Astrocyte of the hippocampus (primary cell): Measurements from ENCODE around the gene COL4A1.

Experiments used
- DNase-seq: peaks from one replicate; pipeline ENCODE4 v3.0.0; 2011; ENCODE audit warnings: low read depth, low spot score

COL4A1 gene

DNA sequence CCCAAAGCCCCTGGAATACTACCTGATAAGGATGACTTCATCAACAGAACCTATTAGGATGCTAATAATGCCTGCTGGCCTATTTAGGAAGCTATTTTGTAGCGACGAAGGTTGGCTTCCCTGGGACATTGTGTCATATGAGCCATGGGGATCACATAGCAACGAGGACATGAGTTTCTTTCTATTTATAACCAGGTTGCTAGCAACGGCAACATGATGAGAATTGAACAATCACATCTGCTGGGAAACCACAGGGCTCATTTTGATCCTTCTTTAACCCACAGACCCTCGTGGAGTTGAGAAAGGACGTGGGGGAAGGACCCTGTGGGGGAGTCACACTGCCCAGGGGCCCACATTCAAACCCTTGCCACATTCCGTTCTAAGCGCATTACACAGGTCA lies 172.2 kb downstream of the COL4A1 start:
- DNase-seq: peak; percentile 60

DNA sequence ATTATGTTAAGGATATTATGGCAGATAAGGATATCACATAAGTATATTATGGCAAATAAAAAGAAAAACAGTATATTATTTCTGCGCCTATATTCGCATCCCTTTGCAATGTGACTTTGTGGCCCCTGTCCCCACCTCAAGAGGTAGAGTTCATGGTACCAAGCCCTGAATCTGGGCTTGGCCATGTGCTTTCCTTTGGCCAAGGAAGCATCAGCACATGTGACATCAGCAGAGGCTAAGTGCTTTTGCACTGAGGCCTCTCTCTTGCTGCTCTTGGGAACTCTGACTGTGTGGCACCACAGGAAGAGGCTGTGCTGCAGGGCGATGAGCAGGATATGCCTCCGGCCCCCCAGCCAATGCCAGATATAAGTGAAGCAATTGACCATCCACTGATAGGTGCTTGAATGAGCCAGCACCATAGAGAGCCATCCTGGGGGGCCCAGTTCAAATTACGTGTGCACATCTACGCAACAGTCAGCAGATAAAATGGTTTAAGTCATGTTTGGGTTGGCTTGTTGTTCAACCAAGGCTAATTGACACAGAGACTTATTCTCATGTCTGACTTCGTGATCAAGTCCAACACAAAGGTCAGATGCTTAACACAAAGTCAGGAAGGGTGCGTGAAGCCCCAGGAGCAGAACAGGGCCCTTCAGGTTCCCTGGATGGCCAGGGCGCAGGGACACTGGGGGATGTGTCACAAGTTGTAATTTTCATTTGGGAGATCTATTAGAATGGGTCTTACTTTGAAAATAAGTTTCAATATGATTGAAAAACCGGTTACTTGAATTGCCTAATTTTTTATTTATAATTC lies 173.3 kb downstream of the COL4A1 start:
- no peak for DNase-seq

DNA sequence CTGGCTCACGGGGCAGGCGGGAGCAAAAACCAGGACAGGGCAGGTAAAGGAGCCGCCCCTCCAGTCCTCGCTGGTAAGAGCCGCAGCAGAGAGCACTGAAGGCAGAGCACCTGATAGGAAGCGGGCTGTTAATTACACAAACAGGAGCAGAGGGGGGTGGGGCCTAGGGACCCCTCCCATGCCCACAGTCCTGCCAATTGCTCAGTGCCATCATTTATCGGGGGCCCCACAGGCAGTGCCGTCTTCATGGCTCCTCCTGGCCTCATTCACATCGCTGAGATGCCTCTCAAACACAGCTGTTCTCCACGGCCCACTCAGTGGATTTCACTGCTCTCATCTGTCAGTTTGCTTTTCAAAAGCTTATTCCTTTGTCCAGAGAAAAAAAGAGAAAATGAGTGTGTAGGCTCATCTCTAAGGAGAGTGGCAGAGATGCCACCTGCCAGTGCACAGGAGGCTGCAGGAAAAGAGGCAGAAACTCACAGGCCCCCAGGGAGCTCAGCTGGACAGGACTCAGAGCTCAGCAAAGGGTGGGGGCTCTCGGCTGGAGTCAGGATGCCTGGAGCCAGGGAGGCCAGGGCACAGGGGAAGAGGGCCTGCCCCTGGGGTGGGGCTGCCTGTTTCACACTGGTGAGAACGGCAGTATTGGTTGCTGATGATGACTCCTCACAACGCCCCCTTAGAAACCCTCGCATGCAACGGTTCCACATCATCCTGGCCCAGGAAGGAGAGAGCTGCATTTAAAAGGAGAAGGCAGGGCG lies 174.6 kb downstream of the COL4A1 start:
- peak; percentile 74 for DNase-seq

DNA sequence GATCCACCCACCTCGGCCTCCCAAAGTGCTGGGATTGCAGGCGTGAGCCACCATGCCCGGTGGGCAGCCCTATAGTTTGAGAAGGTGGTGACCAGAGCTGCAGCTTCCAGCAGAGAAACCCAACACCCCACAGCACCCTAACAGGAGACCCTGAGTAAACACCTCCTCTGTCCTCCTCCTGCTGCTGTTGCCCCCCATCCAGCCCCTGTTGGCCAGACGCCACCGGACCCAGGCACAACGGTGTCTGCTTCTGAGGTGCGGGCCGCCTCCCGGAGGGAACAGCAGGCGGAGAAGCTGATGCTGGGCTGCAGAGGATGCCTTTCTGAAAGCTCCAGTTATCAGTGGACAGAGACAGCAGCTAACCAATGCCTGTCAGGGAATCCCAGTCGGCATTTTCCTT lies 175.5 kb downstream of the COL4A1 start:
- no peak for DNase-seq

DNA sequence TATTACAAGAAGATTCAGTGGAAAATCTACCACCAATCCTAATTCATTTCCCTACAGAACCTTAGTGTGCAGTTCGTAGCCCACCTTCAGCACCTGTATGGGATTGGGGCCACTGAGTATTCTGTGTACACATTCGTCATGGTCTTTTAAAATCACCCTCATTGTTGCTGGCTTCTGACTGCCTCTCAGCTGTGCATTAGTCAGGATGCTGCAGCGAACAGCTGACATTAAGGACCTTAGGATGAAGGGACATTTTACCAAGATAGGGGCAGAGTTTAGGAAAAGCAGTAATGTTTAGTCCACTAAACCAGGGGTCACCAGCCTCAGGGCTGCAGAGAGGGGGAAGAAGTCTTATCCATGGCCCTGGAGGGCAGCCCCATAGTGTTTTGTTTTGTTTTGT lies 176.5 kb downstream of the COL4A1 start:
- DNase-seq: no peak

DNA sequence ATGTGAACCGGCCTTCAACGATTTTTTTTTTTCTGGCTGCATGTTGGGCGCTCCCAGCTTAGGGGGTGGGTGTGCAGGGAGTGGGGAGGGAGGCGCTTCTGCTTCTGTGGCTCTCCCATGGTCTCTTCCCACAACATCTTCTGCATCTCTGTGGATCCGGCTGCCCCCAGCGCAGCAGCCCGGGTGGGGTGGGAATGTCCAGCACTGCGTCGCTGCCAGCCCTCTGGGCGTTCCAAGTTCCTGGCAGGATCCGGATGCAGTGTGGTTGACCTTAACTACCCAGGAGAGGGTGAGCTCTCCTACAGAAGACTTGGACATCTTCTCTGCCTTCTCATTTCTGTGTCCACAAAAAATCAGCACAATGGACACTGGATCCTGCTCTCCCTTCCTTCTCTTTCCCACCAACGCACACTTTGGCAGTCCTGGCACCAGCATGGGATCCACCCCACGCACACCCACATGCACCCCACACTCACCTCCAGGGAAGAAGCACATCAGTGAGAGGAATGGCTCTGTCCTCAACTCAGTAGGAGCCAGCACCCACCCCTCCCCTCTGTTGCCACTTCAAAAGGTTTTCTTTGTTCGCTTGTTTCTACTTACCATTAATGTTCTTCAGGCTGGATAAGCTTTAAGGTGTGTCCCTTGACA lies 177.3 kb downstream of the COL4A1 start:
- no peak for DNase-seq

DNA sequence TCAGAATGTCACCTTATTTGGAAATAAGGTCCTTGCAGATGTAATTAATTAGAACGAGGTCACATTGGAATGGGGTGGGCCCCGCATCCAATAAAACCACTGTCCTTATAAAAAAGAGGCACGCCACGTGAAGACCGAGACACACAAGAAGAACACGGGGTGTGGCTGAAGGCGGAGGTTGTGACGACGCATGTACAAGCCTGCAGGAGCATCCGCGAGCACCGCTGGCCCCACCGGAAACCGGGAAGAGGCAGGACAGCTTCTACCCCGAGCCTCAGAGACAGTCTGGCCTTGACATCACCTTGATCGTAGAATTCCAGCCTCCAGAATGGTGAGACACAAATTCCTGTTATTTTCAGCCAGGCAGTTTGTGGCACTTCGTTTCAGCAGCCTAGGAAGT lies 177.9 kb downstream of the COL4A1 start:
- DNase-seq: no peak

DNA sequence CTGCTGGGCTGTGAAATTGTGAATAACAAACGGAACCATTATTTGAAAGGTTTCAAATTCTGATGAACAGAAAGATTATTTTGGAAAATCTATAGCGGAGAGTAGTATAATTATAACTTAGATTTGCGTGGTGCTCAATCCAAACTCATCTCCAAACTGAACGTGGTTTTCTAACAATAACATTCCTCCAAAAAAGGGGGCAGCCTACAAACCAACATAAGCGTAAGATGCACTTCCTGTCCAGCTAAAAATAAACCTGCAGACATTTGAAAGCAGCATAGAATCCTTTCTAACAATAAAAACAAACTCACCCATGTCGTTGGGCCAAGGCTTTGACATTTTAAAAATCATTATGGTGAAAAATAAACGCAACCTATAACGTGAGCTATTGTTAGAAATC lies 178.4 kb downstream of the COL4A1 start:
- no peak for DNase-seq

DNA sequence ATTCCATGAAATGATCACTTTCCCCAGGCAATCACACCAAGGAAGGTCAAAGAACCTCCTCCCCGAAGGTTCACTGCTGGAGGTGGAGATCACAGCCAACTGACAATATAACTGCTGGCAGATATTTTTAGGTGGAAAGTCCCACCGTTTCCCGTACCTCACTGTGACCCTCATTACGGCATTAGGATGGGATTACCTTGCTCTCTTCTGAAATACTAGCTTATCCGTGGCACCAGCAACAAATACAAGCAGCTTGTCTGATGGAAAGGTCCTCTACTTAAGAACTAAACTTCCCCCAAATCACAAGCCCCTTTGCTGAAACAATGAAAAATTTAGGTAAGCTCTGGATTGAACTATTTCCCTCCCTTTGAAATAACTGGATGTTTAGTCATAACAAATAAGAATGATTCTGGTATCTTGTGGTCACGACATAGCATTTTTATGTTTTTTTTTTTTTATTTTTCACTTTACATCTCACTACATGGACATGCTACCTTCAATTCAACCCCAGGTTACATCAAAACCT lies 178.9 kb downstream of the COL4A1 start:
- peak; percentile 60 for DNase-seq

DNA sequence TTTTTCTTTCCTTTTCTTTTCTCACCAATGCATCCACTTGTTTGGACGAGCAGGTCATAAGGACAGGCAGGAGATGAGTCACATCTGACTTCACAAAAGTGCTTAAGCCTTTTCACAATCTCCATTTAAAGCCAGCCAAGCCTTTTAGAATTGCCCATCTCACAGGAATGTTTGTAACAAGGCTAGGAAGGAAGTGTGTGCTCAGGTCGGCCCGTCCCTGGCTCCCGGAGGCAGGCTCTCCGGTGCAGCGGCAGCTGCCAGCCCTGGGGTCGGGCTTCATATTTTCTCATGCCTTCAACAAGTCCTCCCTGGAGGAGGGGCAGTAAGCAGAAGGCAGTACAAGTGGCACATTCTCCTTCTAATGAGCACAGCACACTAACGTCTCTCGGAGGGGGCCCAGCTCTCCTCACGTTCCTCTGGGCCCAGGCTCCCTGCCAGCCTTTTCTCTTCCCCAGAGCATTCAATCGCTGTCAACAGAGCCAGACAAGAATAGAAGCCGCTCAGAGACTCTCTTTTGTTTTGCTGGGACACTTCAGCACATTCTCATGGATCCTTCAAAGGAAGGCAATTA lies 180.5 kb downstream of the COL4A1 start:
- DNase-seq: peak; percentile 97

DNA sequence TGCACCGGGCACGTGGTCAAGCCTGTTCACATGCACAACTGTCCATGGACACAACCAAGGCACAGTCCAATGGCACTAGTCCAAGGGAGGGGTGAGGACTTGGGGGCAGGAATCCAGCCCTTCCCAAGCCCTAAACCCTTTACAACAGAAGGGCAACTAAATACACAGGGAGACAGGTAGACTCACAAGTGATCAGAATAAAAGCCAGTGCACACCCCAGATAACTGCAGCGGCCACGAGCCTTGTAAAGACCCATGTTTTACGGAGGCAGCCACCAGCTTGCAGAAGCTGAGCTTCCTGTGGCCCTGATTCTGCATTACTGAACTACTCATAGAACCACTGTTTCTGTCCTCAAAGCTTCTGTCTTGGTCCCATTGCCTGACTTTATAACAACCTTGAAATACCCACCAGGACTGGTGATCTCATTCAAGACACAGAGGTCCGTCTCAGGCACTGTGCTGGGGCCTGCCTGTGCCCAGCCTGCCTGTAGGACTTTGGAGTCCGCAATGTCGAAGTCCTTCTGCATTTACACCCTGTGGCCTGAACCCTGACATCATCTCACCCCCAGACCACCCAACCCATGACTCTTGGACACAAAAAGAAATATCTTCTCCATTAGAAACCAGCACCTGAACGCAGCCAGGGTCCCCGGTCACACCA lies 181.2 kb downstream of the COL4A1 start:
- DNase-seq: no peak

DNA sequence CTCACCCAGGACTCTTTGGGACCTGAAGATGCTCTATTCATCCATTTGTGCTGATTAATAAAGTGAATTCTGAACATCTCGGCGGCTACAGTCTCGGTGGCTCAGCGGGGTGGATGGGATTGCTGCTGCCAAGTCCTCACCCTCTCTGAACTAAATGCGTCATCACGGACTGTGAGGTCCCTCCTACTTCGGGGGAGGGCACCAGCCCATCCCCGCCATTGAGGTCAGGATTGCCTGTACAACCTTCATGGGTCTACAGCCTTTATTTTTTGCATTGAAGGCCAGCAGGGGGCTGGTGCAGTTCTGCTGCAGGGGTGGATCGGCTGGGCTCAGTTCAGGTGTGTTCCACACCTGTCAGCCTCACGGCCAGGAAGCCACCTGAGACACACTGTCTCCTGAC lies 181.8 kb downstream of the COL4A1 start:
- no peak for DNase-seq

DNA sequence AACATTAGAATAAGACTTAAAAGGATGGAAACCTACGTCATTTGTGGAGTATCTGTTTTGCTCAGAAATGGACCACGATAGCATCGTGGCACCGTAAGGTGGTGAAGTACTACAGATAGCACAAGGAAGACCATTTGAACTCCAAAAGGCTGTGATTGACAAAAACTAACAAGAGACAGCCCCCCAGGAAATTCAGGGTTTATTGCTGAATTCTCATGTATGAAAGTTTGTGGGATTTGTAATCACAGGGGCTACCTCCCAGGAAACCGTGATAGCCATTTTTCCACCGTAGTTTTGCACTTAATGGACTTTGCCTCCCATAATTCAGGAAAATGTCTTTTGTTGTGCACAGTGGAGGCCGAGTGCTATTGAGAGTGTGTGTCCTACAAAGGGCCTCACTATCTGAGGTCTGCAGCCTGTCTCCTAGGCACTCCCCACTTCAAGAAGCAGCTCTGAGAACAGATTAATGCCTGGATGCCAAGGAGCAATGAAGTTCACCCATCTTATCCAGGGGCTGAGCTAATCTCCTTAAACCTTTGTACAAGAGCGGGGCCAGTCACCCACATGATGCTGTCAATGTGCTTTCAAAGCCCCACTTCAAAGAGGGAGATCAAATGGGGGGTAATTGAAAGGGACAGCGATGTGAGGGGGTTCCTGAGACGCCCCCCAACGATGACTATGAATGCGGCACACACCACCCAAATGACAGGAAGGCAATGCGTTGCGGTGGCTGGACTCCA lies 182.6 kb downstream of the COL4A1 start:
- no peak for DNase-seq

DNA sequence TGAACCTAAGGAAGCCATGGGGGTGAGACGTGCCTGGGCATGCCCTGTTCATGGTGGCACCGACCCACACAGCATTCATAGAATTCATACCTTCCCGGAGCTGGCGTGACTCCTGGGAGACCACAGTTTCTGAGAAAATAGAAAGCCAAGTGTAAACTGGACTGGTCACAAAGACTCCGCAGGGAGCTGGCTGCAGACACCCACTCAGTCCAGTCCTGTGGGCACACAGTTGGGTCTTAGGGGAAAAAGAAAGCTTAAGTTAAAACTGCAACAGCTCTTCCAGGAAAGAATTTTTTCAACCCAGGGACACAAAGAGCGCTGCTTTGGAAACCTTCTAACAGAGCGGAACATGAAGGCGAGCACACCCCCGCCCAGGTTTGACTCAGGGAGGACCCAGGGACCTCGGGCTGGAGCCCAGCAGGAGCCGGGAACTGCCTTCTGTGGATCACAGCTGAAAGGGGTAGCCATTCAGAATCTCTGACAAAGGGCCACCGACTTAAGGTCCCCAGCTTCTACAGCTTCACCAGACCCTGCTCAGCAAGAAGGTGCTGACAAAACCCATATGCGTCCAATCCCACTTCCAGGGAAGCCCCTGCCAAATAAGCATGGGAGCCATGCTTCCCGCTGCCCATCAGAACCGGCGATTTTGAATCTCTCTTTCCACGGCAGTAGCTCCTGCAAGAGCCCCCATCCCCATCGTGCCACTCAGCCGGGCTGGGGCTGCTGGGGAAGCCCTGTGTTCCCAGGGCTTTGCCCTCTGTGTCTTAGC lies 183.7 kb downstream of the COL4A1 start:
- peak; percentile 95 for DNase-seq

DNA sequence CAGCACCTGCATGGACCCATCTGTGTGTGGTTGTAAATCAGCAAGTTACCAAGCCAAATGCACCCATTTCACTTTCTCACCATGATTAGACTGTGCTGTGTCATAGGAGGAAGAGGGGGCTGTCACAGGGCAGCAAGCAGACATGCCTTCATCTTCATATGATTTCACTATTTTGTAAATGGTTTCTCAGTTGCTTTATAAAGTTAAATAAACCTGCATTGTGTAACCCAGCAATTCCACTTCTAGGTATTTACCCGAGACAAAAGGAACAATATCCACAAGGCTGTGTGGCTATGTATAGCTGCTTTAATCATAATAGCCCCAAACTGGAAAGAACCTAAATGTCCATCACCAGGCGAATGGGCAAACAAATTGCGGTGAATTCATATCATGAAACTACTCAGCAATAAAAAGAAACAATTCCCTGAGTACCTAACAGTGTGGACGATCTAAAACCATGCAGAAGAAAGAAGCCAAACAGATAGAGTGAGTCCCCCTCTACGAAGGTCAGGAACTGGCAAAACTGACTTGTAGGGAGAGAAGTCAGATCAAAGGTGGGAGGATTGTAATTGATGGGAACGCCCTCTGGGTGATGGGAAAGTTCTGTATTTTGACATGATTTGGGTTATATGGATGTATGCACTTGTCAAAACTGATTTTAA lies 185.4 kb downstream of the COL4A1 start:
- DNase-seq: no peak

DNA sequence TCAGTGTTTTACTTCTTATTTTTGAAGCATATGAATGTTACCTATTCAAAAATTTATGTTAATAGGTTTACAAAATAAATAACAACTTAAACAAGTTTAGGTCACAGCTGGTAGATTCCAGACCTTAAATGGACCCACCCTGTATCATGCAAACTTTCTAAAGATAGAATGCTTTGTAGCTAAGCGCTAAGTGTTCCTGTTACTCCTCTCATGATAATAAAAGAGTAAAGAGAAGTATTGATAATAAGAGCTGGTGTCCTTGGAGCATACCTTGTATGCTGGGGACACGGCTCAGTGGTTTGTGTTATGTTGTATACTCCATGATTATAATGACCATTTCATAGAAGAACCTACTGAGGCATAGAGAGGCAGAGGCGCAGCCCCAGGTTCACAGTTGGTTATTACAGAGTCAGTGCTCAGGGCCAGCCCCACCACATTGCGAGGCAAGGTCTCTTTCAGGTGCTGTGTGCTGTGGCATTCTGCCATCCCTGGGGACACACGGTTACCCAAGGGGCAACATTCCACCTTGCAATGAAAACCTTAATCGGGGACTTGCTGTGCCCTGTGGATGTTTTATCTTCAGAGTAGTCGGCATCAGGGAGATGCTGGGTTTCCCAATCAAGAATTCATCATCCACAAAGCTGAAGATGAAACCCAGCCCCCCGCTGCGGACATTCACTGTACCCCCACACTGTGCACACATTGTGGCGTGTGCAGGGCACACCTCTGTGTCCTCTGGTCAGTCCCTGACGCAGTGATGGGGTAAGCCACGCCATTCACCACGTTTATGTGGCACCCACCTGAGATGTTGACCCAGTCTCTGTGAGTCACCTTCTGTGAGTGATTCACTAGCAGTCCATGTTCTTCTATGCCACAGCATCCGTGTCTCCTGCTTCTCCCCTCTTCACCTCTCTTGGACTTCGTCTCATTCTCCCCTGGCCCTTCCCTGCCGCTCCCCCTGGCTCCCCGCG lies 186.7 kb downstream of the COL4A1 start:
- no peak for DNase-seq

DNA sequence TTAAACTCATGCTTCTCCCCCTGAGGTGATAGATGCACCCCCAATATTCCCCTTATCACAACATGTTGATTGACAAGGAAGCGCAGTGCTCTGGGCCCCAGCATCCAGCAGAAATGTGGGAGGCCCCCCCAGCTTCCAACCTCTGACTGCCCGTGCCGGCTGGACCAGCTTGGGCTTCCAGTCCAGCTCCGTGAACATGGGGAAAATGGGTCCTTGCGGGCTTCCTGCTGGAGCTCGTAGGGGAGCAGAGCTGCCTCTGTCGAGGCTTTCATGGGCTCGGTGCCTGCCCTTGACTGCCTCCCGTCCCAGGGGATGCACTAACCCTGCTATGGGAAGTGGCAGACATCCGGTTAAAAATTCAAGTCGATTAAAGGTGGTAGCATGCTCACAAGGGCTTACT lies 188.9 kb downstream of the COL4A1 start:
- DNase-seq: no peak

DNA sequence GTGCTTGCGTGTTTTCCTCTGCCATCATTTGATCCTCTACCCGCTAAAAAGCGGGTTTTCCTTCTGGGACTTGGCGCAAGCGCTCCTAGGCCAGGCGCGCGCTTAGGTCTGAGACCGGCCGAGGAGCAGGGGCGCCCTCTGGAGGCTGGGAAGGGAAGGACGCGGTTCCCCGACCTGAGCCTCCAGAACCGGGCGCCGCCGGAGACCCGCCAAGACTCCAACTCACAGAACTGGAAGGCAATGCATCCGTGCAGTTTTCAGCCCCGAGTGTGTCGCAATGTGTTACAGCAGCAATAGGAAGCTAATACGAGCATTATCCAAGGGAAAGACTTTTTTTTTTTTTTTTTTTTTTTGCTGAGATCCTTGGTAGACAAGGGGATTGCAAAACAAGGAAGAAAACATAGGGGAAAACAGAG lies 190.9 kb downstream of the COL4A1 start:
- DNase-seq: no peak
